Activated CD4-positive, alpha-beta T cell treated with anti-CD3 and anti-CD28 coated beads, Interleukin-2, Interleukin-6, amounts not matched to agents 100 ng/mL and 50 ng/mL, durations not matched to agents 16 hours and 8 hours (primary cell): ENCODE measurements around the gene ZNF860.
A peak's percentile ranks its signal among the peaks of the same experiment; 100 is the strongest.
"Not testable (repeated sequence)": the region's sequence is repeated elsewhere in the genome, so short reads cannot be mapped to it uniquely, and the experiment has no call there.

Experiments used
- DNase-seq: peaks from one replicate; pipeline ENCODE4 v3.0.0-alpha.2; 2020

The ZNF860 gene

GRCh38 chr3:32000877-32001276 is 19.3 kb downstream of the ZNF860 start:
- no peak for DNase-seq

- DNase-seq: no peak
These were observed 21.2 kb downstream of the ZNF860 start for GRCh38 chr3:32002561-32003368.

- no peak for DNase-seq
These were observed 21.8 kb downstream of the ZNF860 start for GRCh38 chr3:32003380-32003779.

GRCh38 chr3:32004113-32004765 is 22.7 kb downstream of the ZNF860 start:
- DNase-seq: no peak

- no peak for DNase-seq
These were observed 27.6 kb downstream of the ZNF860 start for GRCh38 chr3:32009101-32009500.

- DNase-seq: no peak
These were observed 28.4 kb downstream of the ZNF860 start for GRCh38 chr3:32009957-32010356.

GRCh38 chr3:32010699-32011098 is 29.1 kb downstream of the ZNF860 start:
- DNase-seq: not testable (repeated sequence)

GRCh38 chr3:32015638-32016037 is 34.1 kb downstream of the ZNF860 start:
- not testable (repeated sequence) for DNase-seq

GRCh38 chr3:32017286-32017685 is 35.7 kb downstream of the ZNF860 start:
- no peak for DNase-seq

- DNase-seq: peak; percentile 29
These were observed 37.4 kb downstream of the ZNF860 start for GRCh38 chr3:32018757-32019564.

GRCh38 chr3:32021155-32021554 is 39.6 kb downstream of the ZNF860 start:
- DNase-seq: no peak

GRCh38 chr3:32021748-32022147 is 40.2 kb downstream of the ZNF860 start:
- DNase-seq: no peak

- no peak for DNase-seq
These were observed 41.4 kb downstream of the ZNF860 start for GRCh38 chr3:32022947-32023346.

GRCh38 chr3:32026593-32026992 is 45.0 kb downstream of the ZNF860 start:
- DNase-seq: no peak

- no peak for DNase-seq
These were observed 56.4 kb downstream of the ZNF860 start for GRCh38 chr3:32037932-32038267.

GRCh38 chr3:32041316-32041715 is 59.8 kb downstream of the ZNF860 start:
- DNase-seq: no peak
